Neuronal stem cell (in vitro differentiated cells): ENCODE results near the gene CELA2B.
"Not testable (repeated sequence)": the region's sequence is repeated elsewhere in the genome, so short reads cannot be mapped to it uniquely, and the experiment has no call there.

Experiments
- DNase-seq: peaks from one replicate; pipeline ENCODE4 v3.0.0-alpha.2; 2013; ENCODE audit warnings: low spot score
- H2AFZ ChIP-seq: one replicate; pipeline ENCODE4 v1.6.1; 2013; ENCODE audit warnings: mild to moderate bottlenecking, low read length, inconsistent platforms
- H2AK5ac ChIP-seq: 2 replicates; pipeline ENCODE4 v1.6.1; 2013; ENCODE audit warnings: low read depth, mild to moderate bottlenecking, inconsistent platforms, low read length, moderate library complexity, mixed read lengths
- H2BK120ac ChIP-seq: 2 replicates; pipeline ENCODE4 v1.6.1; 2013; ENCODE audit warnings: low read depth, mild to moderate bottlenecking, inconsistent platforms, low read length, moderate library complexity, mixed read lengths
- H2BK12ac ChIP-seq: one replicate; pipeline ENCODE4 v1.6.1; 2013; ENCODE audit warnings: low read length, inconsistent platforms
- H2BK15ac ChIP-seq: 2 replicates; pipeline ENCODE4 v1.6.1; 2013; ENCODE audit warnings: mild to moderate bottlenecking, low read length, inconsistent platforms, mixed read lengths
- H2BK5ac ChIP-seq: one replicate; pipeline ENCODE4 v1.6.1; 2013; ENCODE audit warnings: inconsistent platforms, mild to moderate bottlenecking, low read length, moderate library complexity
- H3K14ac ChIP-seq: one replicate; pipeline ENCODE4 v1.6.1; 2013; ENCODE audit warnings: low read length, inconsistent platforms
- H3K18ac ChIP-seq: 2 replicates; pipeline ENCODE4 v1.6.1; 2013; ENCODE audit warnings: low read length, inconsistent platforms
- H3K23ac ChIP-seq: 2 replicates; pipeline ENCODE4 v1.6.1; 2013; ENCODE audit warnings: low read depth, mild to moderate bottlenecking, mixed read lengths, low read length, inconsistent platforms; ENCODE audit not compliant: poor library complexity
- H3K27ac ChIP-seq: replicated peaks from 3 replicates; pipeline ENCODE4 v1.5.1; 2013; ENCODE audit warnings: low read length, inconsistent platforms
- H3K27me3 ChIP-seq, 3 experiments: 2 replicates each; pipeline ENCODE4 v1.6.1; 2013; ENCODE audit warnings: low read length in 3 of 3, mild to moderate bottlenecking in 2 of 3, inconsistent platforms in 1 of 3, low read depth in 1 of 3, mixed read lengths in 1 of 3, moderate library complexity in 1 of 3; ENCODE audit not compliant: control insufficient read depth in 3 of 3, insufficient read depth in 3 of 3
- H3K36me3 ChIP-seq, 2 donors: replicated peaks in 1 of 2; 2 replicates each; pipeline ENCODE4 v1.6.1; 2013; ENCODE audit warnings: low read length in 2 of 2; ENCODE audit not compliant: control insufficient read depth in 2 of 2, insufficient read depth in 2 of 2
- H3K4ac ChIP-seq: 2 replicates; pipeline ENCODE4 v1.6.1; 2013; ENCODE audit warnings: inconsistent platforms, mild to moderate bottlenecking, low read length, moderate library complexity
- H3K4me1 ChIP-seq, 2 donors: 1 replicate in 1 of 2; 2 replicates in 1 of 2; pipeline ENCODE4 v1.6.1; 2013; ENCODE audit warnings: low read length in 2 of 2, low read depth in 1 of 2; ENCODE audit not compliant: control insufficient read depth in 2 of 2, insufficient read depth in 1 of 2
- H3K4me2 ChIP-seq: one replicate; pipeline ENCODE4 v1.6.1; 2013; ENCODE audit warnings: mild to moderate bottlenecking, low read length, inconsistent platforms; ENCODE audit not compliant: insufficient read depth, poor library complexity, severe bottlenecking
- H3K4me3 ChIP-seq, 2 donors: 2 replicates each; pipeline ENCODE4 v1.5.1; 2013; ENCODE audit warnings: low read length in 2 of 2, mild to moderate bottlenecking in 2 of 2, inconsistent platforms in 1 of 2, moderate library complexity in 1 of 2
- H3K79me1 ChIP-seq: one replicate; pipeline ENCODE4 v1.6.1; 2013; ENCODE audit warnings: low read depth, mild to moderate bottlenecking, inconsistent platforms, low read length, moderate library complexity
- H3K9ac ChIP-seq: one replicate; pipeline ENCODE4 v1.6.1; 2013; ENCODE audit warnings: mild to moderate bottlenecking, low read depth, low read length, inconsistent platforms; ENCODE audit not compliant: poor library complexity
- H3K9me3 ChIP-seq, 2 donors: replicated peaks in 1 of 2; 2 replicates each; pipeline versions ENCODE3 to v1.6.1; 2013; ENCODE audit warnings: low read length in 2 of 2, mild to moderate bottlenecking in 2 of 2, inconsistent platforms in 1 of 2, low read depth in 1 of 2, mixed read lengths in 1 of 2, moderate library complexity in 1 of 2; ENCODE audit not compliant: control insufficient read depth in 2 of 2, insufficient read depth in 1 of 2
- H4K8ac ChIP-seq: one replicate; pipeline ENCODE4 v1.6.1; 2013; ENCODE audit warnings: low read depth, mild to moderate bottlenecking, inconsistent platforms, low read length, moderate library complexity
- H4K91ac ChIP-seq: one replicate; pipeline ENCODE4 v1.6.1; 2013; ENCODE audit warnings: low read length, low read depth, mild to moderate bottlenecking, inconsistent platforms; ENCODE audit not compliant: poor library complexity
- WGBS, 2 donors: extraction: QIAGEN DNeasy Blood & Tissue Kit; methylation state at CpG; one replicate each; pipeline ENCODE4 v1.1.7; 2013; ENCODE audit warnings: missing lambda C conversion rate in 2 of 2, mixed read lengths in 1 of 2; ENCODE audit not compliant: insufficient read length in 2 of 2, insufficient replicate concordance in 1 of 2; ENCODE audit errors: extremely low coverage in 2 of 2; 5-methylcytosine and 5-hydroxymethylcytosine counted together

CELA2B gene

DNA sequence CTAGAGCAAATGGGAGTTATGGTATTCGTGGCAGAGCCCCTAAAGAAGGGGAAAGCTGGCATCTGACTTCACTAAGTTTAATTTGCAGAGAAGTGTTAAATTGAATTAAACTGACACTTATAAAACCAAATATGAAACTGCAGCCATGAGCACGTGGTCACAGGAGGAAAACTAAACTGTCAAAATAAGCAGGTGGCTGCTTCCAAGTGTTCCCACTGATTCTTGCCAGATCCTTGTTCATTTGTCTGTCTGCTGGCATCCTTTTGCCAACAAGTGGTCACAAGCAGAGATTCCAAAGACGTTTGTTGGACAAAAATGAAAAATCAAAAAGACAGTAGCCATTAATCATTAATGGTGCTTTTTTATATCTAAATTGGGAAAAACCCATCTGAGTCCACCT lies 6.5 kb upstream of the CELA2B start:
- H3K36me3 ChIP-seq, result no peaks in the 10 kb centered on the region
- H2BK5ac ChIP-seq, result no peak overlapping the region
- H3K27ac ChIP-seq, result no peak overlapping the region
- no peaks in the 10 kb centered on the region for H3K79me1 ChIP-seq
- no peaks in the 10 kb centered on the region for H3K27me3 ChIP-seq
- no peak overlapping the region for H4K91ac ChIP-seq
- no peak overlapping the region for H2AFZ ChIP-seq
- H3K23ac ChIP-seq, result no peak overlapping the region
- no peak overlapping the region for H2BK15ac ChIP-seq
- H2BK12ac ChIP-seq, result no peak overlapping the region
- H4K8ac ChIP-seq, result no peak overlapping the region
- H3K4ac ChIP-seq, result no peak overlapping the region
- H2AK5ac ChIP-seq, result no peak overlapping the region
- H3K4me3 ChIP-seq, result no peak overlapping the region
- no peak overlapping the region for H3K14ac ChIP-seq
- WGBS, 2 donors, result no CpG with 5 or more reads among the region's 3 CpGs
- no peak overlapping the region for H3K9ac ChIP-seq
- no peak overlapping the region for H2BK120ac ChIP-seq
- no peak overlapping the region for H3K4me2 ChIP-seq
- H3K9me3 ChIP-seq, result peaks cover 0 to 2% of the 10 kb centered on the region in 2 donors
- H3K4me1 ChIP-seq, result no peaks in the 10 kb centered on the region
- no peak for DNase-seq
- H3K18ac ChIP-seq, result no peak overlapping the region

DNA sequence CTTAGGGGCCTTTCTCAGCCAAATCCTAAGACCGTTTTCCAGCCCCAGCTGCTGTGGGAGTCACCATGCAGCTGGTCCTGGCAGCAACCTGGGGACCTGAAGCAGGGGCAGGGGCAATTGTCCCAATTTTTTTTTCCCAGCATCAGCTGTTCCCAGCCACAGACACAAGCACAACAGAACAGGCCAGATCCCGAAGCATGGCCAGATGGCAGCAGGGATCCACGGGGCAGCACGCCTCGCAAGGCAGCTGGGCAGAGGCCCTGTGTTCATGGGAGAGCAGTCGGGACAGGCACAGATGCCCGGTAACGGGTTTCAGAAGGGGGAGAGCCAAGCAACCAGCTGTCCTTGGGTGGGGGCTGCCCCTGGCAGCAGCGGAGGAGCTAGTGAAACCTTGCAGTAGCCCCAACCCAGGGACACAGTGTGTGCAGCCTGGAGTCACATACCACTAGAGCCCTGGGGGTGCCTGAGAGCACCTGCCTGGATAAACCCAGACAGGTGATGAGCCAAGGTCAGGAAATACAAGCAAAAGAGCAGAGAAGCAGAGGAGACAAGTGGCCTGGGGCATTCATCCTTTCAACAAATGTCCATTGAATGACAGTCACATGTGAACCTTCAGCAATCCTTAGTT lies 6.0 kb upstream of the CELA2B start:
- H3K27ac ChIP-seq, H3K4me3 ChIP-seq, H2BK120ac ChIP-seq, H3K14ac ChIP-seq, H3K18ac ChIP-seq, H3K4ac ChIP-seq, H3K9me3 ChIP-seq, H2BK12ac ChIP-seq, H4K91ac ChIP-seq, H4K8ac ChIP-seq, H2AK5ac ChIP-seq, H3K79me1 ChIP-seq, H3K4me2 ChIP-seq, H3K27me3 ChIP-seq, H2AFZ ChIP-seq, H2BK5ac ChIP-seq, H2BK15ac ChIP-seq, H3K23ac ChIP-seq, H3K4me1 ChIP-seq, DNase-seq, H3K36me3 ChIP-seq, H3K9ac ChIP-seq: not testable (repeated sequence)
- no CpG with 5 or more reads among the region's 9 CpGs for WGBS, 2 donors

DNA sequence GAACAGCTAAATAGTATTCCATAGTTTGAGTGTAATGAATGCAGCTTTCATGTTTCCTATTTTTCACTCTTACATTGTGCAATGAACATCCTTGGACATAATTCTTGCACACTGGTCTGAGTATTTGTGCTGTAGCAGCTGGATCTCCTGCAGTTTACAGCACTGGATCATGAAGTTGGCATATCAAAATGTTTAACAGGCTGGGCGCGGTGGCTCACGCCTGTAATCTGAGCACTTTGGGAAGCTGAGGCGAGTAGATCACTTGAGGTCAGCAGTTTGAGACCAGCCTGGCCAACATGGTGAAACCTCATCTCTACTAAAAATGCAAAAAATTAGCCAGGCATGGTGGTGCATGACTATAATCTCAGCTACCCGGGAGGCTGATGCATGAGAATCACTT lies 4.8 kb upstream of the CELA2B start:
- not testable (repeated sequence) for H4K8ac ChIP-seq, H3K9ac ChIP-seq, H3K18ac ChIP-seq, DNase-seq, H3K36me3 ChIP-seq, H2AFZ ChIP-seq, H3K23ac ChIP-seq, H3K79me1 ChIP-seq, H3K27me3 ChIP-seq, H4K91ac ChIP-seq, H2BK120ac ChIP-seq, H2BK12ac ChIP-seq, H3K4me1 ChIP-seq, H2BK15ac ChIP-seq, H2AK5ac ChIP-seq, H3K4me2 ChIP-seq, H2BK5ac ChIP-seq, H3K27ac ChIP-seq, H3K9me3 ChIP-seq, H3K4ac ChIP-seq, H3K14ac ChIP-seq, H3K4me3 ChIP-seq
- no CpG with 5 or more reads among the region's 5 CpGs for WGBS, 2 donors

- not testable (repeated sequence) for H3K4ac ChIP-seq, H3K79me1 ChIP-seq, H4K8ac ChIP-seq, H3K4me3 ChIP-seq, H3K4me2 ChIP-seq, H2BK120ac ChIP-seq, H3K4me1 ChIP-seq, H2AFZ ChIP-seq, H4K91ac ChIP-seq, H2BK12ac ChIP-seq, H3K18ac ChIP-seq, H3K23ac ChIP-seq, DNase-seq, H2BK5ac ChIP-seq, H3K27me3 ChIP-seq, H3K14ac ChIP-seq, H3K27ac ChIP-seq, H2AK5ac ChIP-seq, H2BK15ac ChIP-seq, H3K36me3 ChIP-seq, H3K9ac ChIP-seq, H3K9me3 ChIP-seq
- WGBS, 2 donors, result no CpG with 5 or more reads among the region's 6 CpGs
These were observed 4.2 kb upstream of the CELA2B start for GRCh38 chr1:15471723-15472122.
